Loucy (cell line): ENCODE measurements around the gene RGMA.

Experiments
- EZH2phosphoT487 ChIP-seq: fragments of 200-600 bp; IDR thresholded peaks from 2 replicates; pipeline ENCODE4 v1.6.1; 2018; ENCODE audit warnings: antibody characterized with exemption, mild to moderate bottlenecking, moderate library complexity, borderline replicate concordance
- TF ChIP-seq, protein P1 (sequence below): fragments of 200-600 bp; sonication (generic); conservative IDR thresholded peaks from 2 replicates; pipeline ENCODE4 v1.5.1; 2014; ENCODE audit warnings: mild to moderate bottlenecking, antibody characterized with exemption, low read length

DNA sequence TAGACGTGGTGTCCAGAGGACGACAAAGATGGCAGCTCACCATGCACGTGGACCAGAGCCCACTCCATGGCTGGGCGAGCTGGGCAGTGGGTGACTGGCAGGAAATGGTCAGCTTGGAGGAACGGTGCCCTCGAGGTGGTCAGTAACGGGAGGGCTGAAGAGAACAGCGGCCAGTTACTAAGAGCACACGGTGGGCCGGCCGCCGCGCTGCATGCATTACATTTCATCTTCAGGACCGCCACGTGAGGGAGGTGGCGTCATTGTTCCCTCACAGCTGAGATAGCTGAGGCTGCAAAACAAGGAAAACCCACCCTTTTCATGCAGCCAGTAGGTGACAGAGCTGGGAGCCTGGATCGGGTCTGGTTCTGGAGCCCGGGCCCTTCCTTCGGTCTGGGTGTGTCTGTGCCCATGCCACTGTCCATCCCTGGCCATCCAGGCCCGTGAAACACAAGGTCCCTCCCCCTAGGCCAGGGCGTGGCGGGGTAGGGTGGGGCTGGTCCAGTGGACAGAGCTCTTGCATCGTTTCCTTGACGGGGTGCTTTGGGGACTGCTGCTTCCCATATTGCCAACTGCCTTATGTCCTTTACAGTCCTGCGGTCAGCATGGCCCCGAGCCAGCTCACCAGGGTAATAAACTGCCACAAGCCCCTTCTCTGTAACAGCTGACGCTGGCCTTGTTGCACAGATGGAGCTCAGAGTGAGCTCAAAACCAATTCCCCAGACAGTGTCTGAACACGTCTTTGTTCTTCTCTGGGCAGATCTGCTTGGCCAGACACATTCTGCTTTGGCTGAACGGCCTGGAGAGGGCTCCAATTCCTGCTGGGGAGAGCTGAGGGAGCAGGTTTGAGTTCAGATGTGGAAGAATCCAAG is 51.8 kb downstream of the RGMA start:
- TF ChIP-seq, protein P1, sequence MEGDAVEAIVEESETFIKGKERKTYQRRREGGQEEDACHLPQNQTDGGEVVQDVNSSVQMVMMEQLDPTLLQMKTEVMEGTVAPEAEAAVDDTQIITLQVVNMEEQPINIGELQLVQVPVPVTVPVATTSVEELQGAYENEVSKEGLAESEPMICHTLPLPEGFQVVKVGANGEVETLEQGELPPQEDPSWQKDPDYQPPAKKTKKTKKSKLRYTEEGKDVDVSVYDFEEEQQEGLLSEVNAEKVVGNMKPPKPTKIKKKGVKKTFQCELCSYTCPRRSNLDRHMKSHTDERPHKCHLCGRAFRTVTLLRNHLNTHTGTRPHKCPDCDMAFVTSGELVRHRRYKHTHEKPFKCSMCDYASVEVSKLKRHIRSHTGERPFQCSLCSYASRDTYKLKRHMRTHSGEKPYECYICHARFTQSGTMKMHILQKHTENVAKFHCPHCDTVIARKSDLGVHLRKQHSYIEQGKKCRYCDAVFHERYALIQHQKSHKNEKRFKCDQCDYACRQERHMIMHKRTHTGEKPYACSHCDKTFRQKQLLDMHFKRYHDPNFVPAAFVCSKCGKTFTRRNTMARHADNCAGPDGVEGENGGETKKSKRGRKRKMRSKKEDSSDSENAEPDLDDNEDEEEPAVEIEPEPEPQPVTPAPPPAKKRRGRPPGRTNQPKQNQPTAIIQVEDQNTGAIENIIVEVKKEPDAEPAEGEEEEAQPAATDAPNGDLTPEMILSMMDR, result no peak
- no peak for TF ChIP-seq EZH2phosphoT487
